Measurements from ENCODE around the gene RSRC1. TPM values are rescaled to one million over a fixed set of nuclear protein-coding genes. Genes with fewer than 3 reads are reported as not detected.
"Not testable (repeated sequence)": the region's sequence is repeated elsewhere in the genome, so short reads cannot be mapped to it uniquely, and the experiment has no call there.

RSRC1 gene, protein sequence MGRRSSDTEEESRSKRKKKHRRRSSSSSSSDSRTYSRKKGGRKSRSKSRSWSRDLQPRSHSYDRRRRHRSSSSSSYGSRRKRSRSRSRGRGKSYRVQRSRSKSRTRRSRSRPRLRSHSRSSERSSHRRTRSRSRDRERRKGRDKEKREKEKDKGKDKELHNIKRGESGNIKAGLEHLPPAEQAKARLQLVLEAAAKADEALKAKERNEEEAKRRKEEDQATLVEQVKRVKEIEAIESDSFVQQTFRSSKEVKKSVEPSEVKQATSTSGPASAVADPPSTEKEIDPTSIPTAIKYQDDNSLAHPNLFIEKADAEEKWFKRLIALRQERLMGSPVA
- total RNA-seq (2021) (43.1 and 60.3 TPM in 2 replicates), Bru-seq, nascent RNA (percentile 85 among the genes with signal in this experiment), BruChase-seq, experiment 1, labeled RNA remaining after a 2-hour chase (percentile 74 among the genes with signal in this experiment), BruChase-seq, experiment 2, labeled RNA remaining after a 6-hour chase (percentile 62 among the genes with signal in this experiment)
- long read RNA-seq, transcript RSRC1-215 (10 exons, 1,738 nt), result major isoform, 20 of 51 reads
- long read RNA-seq, transcript RSRC1-201 (10 exons, 1,727 nt), result minor isoform, 16 of 51 reads
- long read RNA-seq, partial matches to known transcripts, result 2 of 51 reads
- long read RNA-seq, other reads (novel, unspliced or antisense), result 11 of 51 reads

DNA sequence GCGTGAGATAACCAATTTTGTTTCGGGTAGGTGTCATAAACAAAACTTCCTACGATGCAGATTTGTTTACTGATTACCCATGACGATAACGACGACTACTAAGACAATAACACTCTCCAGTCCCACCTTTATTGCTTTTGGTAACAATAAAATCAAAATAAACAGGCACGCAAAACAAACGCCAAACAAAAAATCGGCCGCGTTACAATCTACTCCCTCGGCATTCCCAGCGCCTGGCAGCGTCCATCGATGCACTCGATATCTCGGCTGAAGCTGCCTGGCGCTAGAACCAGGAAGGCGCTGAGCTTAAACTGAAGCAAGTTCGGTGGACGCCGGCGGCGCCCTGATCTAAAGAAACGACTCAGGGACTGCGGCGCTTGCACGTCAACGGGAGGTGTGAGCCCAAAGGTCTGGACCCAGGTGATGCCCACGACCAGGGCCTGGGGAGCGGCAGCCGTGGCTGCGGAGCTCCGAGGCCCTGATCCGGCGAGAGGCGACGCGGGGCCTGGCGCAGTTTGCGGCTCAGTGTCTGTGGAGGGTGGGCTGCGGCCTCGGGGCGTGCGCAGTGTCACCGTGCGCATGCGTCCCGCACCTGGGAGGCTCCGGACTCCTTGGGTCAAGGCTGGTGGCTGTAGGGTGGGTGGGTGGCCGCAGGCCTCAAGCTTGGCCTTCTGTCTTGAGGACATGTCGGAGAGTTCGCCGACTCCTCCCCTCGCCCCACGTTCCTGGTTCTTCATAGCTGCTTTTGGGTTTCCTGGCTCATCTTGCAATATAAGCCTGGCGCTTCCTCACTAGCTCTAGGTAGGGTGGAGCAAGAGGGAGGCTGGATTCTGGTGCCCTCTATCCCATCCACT, at the start of gene RSRC1:
Gene RSRC1, plus strand, starts transcription at position 286 of the 854 bp plus-strand sequence. CDS start 12,016 bp downstream, outside the sequence.
- ChIA-PET CTCF (interaction anchor here (0.6 kb wide), 6 partner anchors 250 to 1728 kb away, joined by 3 to 11 read pairs (median 6); no protein-coding TSS in a partner anchor), POLR2A (ENCODE audit: unreplicated experiment) (interaction anchor here (0.5 to 0.9 kb wide), 13 partner anchors 31 to 1551 kb away, joined by 3 to 33 read pairs (median 6); no protein-coding TSS in a partner anchor)
- Histone ChIP-seq H3K79me2 (ENCODE audit: low read depth) (peaks cover 46% of the 10 kb centered on the region), H3K4me3 (peak within 1 kb of the TSS; percentile 84), H4K20me1 (ENCODE audit: insufficient read depth) (no peaks in the 10 kb centered on the region), H3K9me3 (ENCODE audit: insufficient read depth, low read depth) (no peaks in the 10 kb centered on the region; the same call in 1 of the 2 replicates), H3F3A (ENCODE audit: insufficient read depth, low read depth) (peaks cover 15% of the 10 kb centered on the region), H3K9me2 (ENCODE audit: insufficient read depth) (no peaks in the 10 kb centered on the region), H3K27me3 (ENCODE audit: insufficient read depth, low read depth) (no peaks in the 10 kb centered on the region), H3K27ac (peak within 1 kb of the TSS; percentile 83), H2AFZ (peak within 1 kb of the TSS; percentile 93), H3K4me1 (replicated peaks; ENCODE audit: insufficient read depth) (peaks cover 28% of the 10 kb centered on the region), H3K36me3 (ENCODE audit: low read depth) (0 out of 2 replicates have a peak, but pooled peaks cover 3% of the 10 kb centered on the region), H3K4me2 (peak within 1 kb of the TSS; percentile 76)
- BruUV-seq (replicated peaks), result TSS peak; percentile 86
- intact Hi-C loops (cut with micrococcal nuclease; ENCODE audit: unreplicated experiment), result loop anchor here (2.0 to 10.0 kb wide), 4 partner anchors 59 to 425 kb away; no protein-coding TSS in a partner anchor
- DNase-seq, result peak; percentile 87 to 88
- TF ChIP-seq EZH2 (IDR thresholded peaks at IDR 0.05; ENCODE audit: low read depth), result no peak
- TF ChIP-seq, protein P1, sequence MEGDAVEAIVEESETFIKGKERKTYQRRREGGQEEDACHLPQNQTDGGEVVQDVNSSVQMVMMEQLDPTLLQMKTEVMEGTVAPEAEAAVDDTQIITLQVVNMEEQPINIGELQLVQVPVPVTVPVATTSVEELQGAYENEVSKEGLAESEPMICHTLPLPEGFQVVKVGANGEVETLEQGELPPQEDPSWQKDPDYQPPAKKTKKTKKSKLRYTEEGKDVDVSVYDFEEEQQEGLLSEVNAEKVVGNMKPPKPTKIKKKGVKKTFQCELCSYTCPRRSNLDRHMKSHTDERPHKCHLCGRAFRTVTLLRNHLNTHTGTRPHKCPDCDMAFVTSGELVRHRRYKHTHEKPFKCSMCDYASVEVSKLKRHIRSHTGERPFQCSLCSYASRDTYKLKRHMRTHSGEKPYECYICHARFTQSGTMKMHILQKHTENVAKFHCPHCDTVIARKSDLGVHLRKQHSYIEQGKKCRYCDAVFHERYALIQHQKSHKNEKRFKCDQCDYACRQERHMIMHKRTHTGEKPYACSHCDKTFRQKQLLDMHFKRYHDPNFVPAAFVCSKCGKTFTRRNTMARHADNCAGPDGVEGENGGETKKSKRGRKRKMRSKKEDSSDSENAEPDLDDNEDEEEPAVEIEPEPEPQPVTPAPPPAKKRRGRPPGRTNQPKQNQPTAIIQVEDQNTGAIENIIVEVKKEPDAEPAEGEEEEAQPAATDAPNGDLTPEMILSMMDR (conservative IDR thresholded peaks at IDR 0.05), result 0 out of 2 replicates have a peak, but pooled peaks have one; percentile 9

DNA sequence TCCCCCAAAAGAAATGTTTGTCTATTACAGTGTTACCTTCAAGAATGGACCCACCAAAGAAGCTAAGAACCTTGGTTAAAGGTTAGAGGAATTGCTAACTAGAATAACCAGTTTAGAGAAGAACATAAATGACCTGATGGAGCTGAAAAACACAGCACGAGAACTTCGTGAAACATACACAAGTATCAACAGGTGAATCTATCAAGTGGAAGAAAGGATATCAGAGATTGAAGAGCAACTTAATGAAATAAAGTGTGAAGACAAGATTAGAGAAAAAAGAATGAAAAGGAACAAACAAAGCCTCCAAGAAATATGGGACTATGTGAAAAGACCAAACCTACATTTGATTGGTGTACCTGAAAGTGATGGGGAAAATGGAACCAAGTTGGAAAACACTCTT, 44.3 kb upstream of the RSRC1 start:
- H3K9me2 ChIP-seq (ENCODE audit: insufficient read depth); H4K20me1 ChIP-seq (ENCODE audit: insufficient read depth); H3K4me1 ChIP-seq (replicated peaks; ENCODE audit: insufficient read depth); H3K4me3 ChIP-seq; H2AFZ ChIP-seq; POLR2A ChIA-PET (ENCODE audit: unreplicated experiment); H3F3A ChIP-seq (ENCODE audit: insufficient read depth, low read depth); H3K27ac ChIP-seq; H3K79me2 ChIP-seq (ENCODE audit: low read depth); H3K4me2 ChIP-seq; H3K36me3 ChIP-seq (ENCODE audit: low read depth); intact Hi-C loops (cut with micrococcal nuclease; ENCODE audit: unreplicated experiment); CTCF ChIA-PET; H3K9me3 ChIP-seq (ENCODE audit: insufficient read depth, low read depth); H3K27me3 ChIP-seq (ENCODE audit: insufficient read depth, low read depth); BruUV-seq (replicated peaks); DNase-seq: not testable (repeated sequence)

DNA sequence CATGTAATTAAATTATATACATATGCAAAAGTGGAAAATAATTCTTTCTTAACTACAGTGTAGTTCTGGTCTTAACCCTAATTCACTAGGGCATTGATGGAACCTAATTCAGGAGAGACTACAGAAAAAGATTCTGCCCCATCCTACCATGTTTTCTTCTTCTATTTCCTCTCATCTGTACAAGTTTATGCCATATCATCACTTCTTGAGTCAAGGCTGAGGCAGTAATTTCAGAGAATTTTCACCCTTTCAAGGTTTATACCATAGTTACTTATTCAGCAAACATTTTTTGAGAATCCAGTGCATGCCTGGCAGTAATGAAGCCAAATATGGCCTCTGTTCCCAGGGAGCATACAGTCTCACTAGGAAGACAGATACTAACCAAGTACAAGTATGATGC, 37.1 kb upstream of the RSRC1 start:
- Histone ChIP-seq H3K79me2 (ENCODE audit: low read depth) (no peaks in the 10 kb centered on the region), H3F3A (ENCODE audit: insufficient read depth, low read depth) (no peaks in the 10 kb centered on the region), H3K4me2 (no peak overlapping the region), H3K4me1 (replicated peaks; ENCODE audit: insufficient read depth) (no peaks in the 10 kb centered on the region), H3K4me3 (no peak overlapping the region), H3K9me3 (ENCODE audit: insufficient read depth, low read depth) (no peaks in the 10 kb centered on the region), H4K20me1 (ENCODE audit: insufficient read depth) (no peaks in the 10 kb centered on the region), H3K27ac (no peak overlapping the region), H3K27me3 (ENCODE audit: insufficient read depth, low read depth) (no peaks in the 10 kb centered on the region), H3K36me3 (ENCODE audit: low read depth) (no peaks in the 10 kb centered on the region), H3K9me2 (ENCODE audit: insufficient read depth) (no peaks in the 10 kb centered on the region), H2AFZ (no peak overlapping the region)
- DNase-seq, result no peak
- POLR2A ChIA-PET (ENCODE audit: unreplicated experiment), result no interaction called here
- TF ChIP-seq, protein P1 (conservative IDR thresholded peaks at IDR 0.05), result no peak
- no peak for TF ChIP-seq EZH2 (IDR thresholded peaks at IDR 0.05; ENCODE audit: low read depth)
- CTCF ChIA-PET, result no interaction called here
- intact Hi-C loops (cut with micrococcal nuclease; ENCODE audit: unreplicated experiment), result no loop called here
- BruUV-seq (replicated peaks), result no TSS peak

Measured in PC-9 (cell line).